ENCODE data around the gene CAPN5.

CAPN5 gene

DNA sequence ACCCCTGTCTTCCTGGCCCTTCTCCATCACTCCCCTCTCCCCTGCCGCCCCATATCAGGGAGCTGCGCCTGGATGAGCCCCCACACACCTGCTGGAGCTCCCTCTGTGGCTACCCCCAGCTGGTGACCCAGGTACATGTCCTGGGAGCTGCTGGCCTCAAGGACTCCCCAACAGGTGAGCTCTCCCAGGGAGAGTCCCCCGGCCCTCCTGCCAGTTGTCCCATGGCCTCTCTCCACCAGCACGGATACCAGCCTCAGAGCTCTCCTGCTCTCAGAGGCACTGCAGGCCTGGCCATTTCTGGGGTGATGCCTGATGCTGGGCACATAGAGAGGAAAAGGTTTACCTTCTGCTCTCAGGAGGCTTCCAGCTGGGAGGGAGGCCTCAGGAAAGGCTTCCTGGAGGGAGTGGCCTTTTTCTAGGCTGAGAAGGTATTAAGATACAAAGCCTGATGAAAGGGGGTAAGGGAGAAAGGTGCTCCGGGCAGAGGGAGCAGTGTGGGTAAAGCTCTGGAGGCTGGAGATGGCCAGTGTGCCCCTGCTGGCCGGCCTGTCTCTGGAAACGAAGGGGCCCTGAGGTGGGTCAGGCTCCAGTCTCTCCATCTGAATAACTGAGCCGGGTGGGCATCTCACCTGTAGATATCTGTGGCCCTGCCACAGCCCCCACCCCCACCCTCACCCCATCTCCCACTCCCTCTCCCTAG, 55.3 kb downstream of the CAPN5 start:
- DNase-seq = no peak

DNA sequence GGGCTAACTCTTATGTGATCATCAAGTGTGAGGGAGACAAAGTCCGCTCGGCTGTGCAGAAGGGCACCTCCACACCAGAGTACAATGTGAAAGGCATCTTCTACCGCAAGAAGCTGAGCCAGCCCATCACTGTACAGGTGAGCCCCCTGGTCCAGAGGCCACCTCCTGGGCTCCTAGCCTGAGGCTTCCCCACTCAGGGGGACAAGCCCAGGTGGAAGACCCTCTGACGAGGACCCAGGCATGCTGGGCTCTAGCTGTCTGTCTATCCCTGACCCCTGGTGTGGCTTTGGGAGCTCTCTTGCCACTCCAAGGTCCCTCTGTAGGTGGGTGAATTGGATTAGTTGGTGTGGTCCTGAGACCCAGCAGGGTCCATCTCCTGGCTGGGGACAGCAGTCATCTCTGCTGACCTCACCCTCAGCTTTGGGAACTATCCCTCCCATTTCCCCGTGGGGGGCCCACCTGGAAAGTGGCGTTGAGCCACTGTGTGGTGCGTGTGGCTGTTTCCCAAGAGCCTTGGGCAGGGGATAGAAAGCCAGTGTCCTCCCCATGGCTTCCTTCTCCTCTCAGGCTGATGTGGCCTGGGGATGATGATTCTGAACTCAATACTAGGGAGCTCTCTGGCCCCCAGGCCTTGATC, 55.9 kb downstream of the CAPN5 start:
- no peak for DNase-seq

DNA sequence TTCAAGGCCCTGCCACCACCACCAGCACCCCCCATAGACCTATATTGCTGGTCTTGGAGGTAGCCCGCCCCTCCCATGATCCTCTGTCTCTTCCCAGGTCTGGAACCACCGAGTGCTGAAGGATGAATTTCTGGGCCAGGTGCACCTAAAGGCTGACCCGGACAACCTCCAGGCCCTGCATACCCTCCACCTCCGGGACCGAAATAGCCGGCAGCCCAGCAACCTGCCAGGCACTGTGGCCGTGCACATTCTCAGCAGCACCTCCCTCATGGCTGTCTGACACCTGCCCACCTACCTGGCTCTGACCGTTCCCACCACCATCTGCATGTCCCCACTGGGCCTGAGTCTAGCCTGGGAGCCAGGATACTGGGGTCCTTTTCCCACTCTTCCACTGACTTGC, 56.8 kb downstream of the CAPN5 start:
- no peak for DNase-seq

DNA sequence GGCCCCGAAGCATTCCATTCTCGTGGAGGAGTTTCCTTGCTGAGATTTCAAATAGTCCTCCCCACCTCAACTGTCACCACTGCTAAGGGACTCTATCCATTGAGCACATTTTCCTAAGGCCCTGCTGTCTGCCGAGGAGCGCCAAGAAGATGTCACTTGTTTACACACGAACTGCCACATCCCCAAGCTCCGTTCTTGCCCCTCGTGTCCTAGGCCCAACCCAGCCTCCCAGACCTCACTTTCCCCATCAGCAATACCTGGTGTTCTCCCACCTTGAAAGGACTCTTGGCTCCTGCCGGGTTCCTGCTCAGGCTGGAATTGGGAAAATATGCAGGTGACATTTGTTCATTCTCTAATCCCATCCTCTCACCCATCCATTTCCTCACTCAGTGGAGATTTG, 57.3 kb downstream of the CAPN5 start:
- DNase-seq = no peak

DNA sequence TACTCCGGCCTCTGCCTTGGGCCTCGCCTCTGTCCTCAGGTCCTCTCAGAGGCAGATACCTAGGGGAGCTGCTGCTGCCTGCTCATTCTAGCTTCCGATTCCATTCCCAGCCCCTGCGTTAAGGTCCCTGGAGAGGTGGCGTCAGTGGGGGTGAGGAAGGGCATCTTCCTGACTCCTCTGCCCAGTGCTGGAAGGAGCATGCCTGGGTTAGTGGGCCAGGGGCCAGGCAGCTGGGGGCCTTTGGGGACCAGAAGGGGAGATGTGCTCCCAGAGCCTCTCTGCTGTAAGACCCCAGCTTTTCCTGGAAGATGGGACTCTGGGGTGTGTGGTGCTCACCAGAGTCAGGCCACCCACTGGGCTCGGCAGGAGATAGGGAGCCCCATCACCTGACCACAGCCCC, 57.7 kb downstream of the CAPN5 start:
- DNase-seq = no peak

DNA sequence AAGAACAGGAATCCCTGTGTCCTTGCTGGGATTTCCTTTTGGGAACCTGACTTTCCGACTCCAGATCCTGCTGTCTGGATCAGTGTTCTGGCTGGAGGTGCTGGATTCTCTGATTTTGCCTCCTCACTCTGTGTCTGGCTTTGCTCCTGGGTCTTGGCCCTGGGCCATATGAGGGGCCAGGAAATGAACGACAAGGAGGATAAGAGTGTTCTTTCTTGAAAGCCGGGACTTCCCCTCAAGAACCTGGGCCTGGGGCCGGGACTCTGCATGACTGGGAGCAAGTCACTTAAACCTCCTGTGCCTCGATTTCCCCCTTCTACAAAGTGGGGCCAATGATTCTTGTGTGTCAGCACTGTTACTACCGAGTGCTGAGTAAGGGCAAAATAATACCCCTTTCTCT, 58.4 kb downstream of the CAPN5 start:
- DNase-seq = no peak

DNA sequence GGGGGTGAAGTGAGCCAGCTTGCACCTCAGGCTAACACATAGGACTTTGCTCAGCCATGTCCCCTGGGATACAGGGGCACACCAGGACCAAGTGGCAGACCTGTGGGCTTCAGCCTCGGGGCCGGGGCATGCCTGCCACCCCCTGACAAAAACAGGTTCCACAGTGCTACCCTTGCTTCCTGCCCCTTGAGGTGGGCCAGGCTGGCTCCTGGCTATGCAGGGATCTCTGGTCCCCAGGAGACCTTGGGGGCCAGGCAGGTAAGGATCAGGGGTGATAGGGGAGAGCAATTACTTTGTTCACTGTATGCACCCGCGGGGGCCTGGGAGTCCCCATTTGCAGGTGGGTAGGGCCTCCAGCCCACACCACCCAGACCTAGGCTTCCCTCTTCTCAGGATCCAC, 58.9 kb downstream of the CAPN5 start:
- DNase-seq = no peak

DNA sequence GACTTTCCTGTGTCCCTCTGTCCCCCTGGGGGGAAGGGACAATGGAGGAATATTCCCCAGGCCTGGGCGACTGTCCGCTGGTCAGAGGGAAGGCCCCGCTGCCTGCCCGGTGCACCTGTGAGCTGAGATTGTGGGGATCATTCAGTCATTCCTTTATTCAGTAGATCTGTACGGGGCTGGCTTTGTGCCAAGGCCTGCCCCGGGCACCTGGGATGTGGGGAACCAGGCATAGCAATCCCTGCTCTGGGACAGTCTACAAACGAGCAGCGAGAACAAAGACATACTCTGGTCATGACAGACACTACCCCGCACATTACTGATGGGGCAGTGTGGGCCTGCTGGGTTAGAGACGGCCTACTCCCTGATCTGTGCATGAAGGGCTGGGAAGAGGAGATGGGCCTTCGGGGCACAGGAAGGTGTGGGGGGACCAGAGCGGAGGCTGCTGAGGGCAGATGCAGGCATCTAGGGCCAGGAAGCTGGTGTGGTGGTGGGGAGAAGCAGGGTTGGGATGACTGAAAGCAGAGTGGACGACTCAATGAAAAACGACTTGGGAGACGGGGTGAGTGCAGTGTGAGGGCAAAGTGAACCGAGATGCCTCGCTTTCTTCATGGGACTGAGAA, 59.5 kb downstream of the CAPN5 start:
- DNase-seq = no peak

DNA sequence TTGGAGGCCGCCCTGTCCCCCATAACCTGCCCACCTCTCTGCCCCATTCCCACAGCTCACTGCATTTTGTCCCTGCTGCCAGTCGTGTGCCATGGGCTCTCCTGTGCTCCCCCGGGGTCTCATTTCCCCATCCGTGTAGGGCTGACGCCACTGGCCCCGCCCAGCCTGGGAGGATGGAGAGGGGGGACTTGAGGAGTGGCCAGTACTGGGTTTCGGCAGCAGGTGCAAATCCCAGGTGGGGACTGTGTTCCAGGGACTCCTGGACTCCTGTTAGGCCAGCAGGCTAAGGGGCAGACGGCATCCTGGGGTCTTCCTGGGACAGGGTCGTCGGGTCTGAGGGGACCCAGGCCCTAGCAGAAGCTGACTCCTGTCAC, 60.1 kb downstream of the CAPN5 start:
- no peak for DNase-seq

DNA sequence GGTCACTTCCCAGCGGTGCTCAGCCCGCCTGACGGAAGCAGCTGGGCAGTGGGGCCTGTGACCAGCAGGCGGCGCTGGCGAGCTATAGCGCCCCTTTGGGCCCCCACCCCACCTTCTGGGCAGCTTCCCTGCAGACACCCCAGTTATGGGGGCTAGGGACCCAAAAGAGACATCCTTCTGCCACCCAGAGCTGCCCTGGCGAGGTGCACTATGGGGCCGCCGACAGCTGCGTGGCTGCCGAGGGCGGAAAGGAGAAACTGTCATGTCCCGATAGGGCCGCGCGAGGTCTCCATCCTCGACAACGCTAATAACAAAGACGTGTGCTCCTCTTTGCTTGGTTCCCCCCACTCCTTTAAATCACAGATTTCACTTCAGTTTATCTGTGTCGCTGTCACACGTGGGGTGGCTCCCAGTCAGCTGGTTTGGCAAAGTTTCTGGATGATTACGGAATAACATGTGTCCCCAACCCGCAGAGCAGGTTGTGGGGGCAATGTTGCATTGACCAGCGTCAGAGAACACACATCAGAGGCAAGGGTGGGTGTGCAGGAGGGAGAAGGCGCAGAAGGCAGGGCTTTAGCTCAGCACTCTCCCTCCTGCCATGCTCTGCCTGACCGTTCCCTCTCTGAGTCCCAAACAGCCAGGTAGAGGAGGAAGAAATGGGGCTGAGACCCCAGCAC, 60.6 kb downstream of the CAPN5 start:
- DNase-seq = no peak

DNA sequence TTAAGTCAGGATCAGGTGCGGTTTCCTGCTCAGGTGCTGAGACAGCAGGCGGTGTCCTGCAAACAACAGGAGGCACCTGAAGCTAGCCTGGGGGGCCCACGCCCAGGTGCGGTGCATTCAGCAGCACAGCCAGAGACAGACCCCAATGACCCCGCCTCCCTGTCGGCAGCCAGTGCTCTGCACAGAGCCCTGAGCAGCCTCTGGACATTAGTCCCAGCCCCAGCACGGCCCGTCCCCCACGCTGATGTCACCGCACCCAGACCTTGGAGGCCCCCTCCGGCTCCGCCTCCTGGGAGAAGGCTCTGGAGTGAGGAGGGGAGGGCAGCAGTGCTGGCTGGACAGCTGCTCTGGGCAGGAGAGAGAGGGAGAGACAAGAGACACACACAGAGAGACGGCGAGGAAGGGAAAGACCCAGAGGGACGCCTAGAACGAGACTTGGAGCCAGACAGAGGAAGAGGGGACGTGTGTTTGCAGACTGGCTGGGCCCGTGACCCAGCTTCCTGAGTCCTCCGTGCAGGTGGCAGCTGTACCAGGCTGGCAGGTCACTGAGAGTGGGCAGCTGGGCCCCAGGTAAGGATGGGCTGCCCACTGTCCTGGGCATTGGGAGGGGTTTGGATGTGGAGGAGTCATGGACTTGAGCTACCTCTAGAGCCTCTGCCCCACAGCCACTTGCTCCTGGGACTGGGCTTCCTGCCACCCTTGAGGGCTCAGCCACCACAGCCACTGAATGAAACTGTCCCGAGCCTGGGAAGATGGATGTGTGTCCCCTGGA, 61.3 kb downstream of the CAPN5 start, which contains the start of gene MYO7A:
Gene MYO7A (plus strand): TSS at position 327 of the 772 bp plus-strand sequence. CDS start 2,389 bp downstream, outside the sequence.
- no peak for DNase-seq

DNA sequence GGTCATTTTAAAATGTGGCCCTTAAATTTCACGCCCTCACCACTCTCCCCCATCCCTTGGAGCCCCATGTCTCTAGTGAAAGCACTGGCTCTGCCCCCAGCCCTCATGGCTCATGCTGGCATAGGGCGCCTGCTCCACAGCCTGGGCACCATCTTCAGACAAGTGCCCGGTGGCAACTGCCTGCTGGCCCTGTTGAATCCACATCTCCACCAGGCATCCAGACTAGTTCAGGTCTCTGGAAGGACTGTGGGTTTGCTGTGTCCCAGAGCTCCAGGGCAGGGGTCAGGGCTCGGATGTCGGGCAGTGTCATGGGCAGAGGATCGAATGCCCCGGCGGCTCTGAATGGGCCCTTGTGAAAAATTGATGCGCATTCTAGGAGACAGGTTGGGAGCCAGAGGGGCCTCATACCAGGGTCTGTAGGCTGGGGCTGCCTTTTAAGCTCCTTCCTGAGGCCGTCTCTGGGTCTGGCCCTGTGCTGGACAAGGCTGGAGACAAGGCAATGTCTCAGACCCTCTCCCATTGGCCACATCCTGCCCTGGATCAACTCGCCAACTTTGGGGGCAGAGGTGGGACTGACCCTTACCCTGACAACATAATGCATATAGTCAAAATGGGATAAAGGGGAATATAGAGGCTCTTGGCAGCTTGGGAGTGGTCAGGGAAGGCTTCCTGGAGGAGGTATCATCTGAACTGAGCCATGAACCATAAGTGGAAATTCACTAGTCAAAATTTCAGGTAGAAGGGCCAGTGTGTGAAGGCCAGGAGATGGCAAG, 62.5 kb downstream of the CAPN5 start:
- no peak for DNase-seq

DNA sequence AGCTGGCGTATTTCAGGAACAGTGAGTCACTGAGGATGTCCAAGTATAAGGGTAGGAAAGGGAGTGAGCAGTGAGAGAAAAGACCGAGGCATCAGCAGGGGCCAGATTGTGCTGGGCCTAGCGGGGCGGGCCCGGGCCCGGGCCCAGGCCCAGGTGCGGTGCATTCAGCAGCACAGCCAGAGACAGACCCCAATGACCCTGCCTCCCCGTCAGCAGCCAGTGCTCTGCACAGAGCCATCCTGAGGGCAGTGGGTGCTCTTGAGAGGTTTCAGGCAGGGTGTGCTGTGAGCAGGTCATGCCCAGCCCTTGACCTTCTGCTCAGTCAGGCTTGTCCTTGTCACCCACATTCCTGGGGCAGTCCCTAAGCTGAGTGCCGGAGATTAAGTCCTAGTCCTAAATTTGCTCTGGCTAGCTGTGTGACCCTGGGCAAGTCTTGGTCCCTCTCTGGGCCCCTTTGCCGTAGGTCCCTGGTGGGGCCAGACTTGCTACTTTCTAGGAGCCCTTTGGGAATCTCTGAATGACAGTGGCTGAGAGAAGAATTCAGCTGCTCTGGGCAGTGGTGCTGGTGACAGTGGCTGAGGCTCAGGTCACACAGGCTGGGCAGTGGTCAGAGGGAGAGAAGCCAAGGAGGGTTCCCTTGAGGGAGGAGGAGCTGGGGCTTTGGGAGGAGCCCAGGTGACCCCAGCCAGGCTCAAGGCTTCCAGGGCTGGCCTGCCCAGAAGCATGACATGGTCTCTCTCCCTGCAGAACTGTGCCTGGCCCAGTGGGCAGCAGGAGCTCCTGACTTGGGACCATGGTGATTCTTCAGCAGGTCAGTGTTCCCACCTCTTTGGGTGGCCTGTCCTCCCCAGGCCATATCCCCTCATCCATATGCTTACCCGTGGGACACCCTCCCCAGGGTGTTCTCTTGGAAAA, 63.3 kb downstream of the CAPN5 start:
- DNase-seq = no peak

DNA sequence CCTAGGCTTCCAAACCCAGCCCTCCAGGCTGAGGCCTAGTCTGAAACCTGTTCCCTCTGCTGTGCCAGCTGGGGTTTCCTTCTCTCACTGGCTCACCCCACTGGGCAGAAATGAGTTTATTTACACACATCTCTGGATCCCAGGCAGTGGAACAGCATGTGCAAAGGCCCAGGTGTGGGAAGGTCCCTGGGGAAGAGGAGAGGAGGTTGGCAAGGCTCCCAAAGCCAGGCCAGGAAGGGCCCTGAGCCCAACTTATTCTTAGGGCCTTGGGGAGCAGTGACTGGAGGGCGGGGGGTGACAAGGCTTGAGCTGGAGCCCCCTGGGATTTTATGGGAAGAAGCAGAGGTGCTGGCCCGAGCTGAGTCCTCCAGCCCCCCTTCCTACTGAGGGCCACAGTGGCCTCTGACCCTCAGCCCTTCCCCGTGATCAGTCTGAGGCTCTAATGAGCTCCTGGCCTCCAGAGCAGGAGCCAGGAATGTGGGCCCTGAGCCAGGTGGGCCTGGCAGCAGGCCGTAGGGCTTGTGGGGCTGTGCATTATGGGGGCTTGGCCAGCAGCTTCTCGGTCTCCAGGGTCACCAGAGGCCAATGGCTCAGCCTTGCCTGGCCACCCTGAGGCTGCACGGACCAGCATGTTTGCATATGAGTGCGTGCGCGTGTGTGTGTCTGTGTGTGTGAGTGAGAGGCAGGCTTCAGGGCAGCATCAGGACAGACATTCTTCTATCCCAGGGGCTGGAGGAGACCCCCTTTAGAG, 64.2 kb downstream of the CAPN5 start:
- no peak for DNase-seq

DNA sequence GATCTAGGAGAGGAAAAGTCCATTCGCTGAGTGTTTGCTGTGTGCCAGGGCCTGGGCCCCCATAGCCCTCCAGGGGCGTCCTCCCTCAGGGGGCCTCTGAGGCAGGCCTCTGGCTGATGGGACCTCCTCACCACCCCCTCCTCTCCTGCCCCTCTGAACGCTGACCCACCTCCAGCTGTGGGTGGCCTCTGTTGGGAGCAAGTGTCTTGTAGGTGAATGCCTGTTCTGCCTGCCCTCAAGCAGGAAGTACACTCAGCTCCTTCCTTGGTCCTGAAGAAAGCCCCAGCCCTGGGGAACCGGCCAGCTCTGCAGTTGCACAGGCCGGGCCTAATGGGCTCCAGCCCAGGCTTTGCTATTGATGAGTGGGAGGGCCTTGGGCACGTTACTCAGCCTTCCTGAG, 64.8 kb downstream of the CAPN5 start:
- no peak for DNase-seq

DNA sequence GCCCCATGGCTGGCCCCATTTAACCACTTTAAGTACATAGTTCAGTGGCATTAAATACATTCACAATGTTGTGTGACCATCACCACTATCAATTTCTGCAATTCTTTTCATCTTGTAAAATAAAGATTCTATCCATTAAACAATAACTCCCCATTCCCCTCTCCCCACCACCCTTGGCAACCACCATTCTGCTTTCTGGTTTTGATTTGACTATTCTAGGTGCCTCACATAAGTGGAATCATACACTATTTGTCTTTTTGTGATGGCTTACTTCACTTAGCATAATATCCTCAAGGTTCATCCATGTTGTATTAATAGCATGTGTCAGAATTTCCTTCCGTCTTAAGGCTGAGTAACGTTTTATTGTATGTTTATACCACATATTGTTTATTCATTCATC, 68.3 kb downstream of the CAPN5 start:
- DNase-seq = no peak

DNA sequence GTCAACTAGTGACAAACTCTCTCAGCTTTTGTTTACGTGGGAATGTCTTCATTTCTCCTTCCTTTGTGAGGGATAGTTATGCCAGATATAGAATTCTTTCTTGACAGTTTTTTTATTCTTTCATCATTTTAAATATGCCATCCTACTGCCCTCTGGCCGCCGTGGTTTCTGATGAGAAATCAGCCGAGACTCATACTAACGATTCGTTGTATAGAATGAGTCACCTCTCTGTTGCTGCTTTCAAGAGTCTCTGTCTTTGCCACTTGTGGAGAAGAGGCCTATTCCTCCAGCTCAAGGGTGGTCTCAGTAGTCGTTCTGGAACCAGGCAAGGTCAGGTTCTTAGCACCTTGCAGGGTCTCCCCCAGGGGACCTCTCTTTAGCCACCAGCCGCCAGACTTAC, 69.3 kb downstream of the CAPN5 start:
- peak; percentile 33 for DNase-seq

DNA sequence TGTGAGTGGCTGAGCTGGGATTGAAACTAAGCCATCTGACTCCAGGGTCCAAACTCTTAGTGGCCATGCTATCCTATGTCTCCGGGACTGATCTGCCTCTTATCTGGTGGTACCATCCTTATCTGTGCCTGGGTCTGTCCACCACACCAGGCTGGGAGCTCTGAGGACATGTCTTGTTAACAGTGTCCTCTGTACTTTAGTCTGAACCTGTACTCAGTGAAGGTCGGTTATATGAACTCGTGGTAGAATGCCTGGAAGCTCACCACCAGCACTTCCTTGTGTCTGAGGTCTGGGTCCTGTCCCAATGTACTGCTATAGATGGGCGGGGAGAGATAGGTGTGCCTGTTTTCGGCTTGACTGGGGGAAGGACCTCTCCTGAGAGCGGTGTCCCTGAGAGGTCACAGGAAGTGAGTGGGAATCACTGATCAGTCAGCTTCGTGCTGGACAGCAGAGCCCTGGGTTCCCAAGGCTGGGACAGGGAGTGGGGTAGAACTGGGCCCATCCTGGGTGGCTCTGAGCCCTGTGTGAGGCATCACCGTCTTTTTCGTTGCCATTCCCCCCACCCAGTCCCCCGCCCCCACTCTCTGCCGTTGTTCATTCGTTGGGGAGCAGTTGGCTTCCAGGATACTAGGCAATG, 70.1 kb downstream of the CAPN5 start:
- DNase-seq = no peak

DNA sequence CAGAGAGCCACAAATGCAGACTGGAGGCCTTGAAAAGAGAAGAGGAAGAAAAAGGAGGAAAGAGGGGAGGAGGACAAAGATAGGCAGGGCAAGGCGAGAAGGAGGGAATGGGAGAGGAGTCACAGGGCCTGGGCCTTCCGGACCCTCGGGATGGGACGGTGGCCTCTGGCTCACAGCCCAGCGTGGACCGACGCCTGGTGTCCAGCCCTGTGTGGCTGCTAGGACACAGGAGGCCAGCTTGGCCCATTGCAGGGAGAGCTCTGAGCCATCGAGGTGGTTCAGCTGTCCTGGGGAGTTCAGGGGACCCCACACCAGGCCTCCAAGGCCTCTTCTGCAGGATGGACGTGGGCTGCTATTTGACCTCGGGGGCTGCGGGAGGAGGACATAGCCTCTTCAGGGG, 70.7 kb downstream of the CAPN5 start:
- DNase-seq = no peak

DNA sequence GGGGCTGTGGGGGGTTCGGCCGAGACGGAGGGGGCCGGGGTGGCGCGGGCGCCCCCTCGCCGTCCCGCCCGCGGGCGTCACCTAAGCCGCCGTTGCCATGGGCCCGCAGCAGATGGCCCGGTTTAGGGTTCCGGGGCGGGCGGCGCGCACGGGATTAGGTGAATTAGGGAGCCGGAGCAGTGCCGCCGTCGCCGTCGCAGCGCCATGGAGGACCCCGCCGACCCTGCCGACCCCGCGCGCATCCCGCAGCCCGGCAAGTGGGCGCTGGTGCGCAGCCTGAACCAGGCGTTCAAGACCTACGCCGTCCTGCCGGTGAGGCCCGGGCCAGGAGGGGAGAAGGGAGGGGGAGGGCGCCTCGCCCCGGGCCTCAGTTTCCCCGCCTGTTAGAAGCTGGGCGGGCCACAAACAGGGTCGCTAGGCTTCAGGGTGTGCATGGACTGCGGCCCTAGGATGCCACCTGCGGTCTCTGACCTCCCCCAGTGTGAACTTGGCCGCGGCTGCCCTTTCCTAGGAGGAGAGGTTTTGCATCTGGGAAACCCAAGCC, 71.4 kb downstream of the CAPN5 start:
- no peak for DNase-seq
